ENCODE measurements around the gene ASTE1. TPM values are rescaled to one million over a fixed set of nuclear protein-coding genes. Genes with fewer than 3 reads are reported as not detected.
A peak's percentile ranks its signal among the peaks of the same experiment; 100 is the strongest.

Gene ASTE1
- total RNA-seq, 1 experiment from 2014 or later, result 8.1 TPM

DNA sequence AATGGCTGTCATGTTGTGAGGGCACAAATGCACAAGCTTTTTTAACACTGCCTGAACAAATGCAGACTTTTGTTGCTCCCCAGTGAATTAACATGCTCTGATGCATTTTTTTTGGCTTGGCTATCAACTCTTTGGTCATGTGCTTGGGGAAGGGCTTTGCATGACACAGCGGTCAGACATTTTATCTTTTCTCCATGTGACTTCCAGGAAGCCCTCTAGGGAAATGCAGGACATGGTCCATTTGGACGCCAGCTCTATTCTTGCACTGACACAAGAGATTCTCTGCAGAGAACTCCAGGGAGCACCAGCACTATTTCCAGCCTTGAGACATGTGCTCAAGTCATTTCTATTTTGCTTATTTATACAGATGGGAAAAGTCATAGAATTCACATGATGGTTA, 46.2 kb upstream of the ASTE1 start:
- Histone ChIP-seq H3K4me3 (ENCODE audit: low read depth, low read length, poor library complexity, severe bottlenecking) (no peak overlapping the region), H3K4me1 (ENCODE audit: insufficient read depth, low read length, poor library complexity, severe bottlenecking) (no peaks in the 10 kb centered on the region), H3K27me3 (replicated peaks; ENCODE audit: insufficient read depth, low read depth, low read length, poor library complexity) (no peaks in the 10 kb centered on the region), H3K27ac (ENCODE audit: low read depth, low read length, poor library complexity, severe bottlenecking) (no peak overlapping the region), H3K36me3 (ENCODE audit: insufficient read depth, low read length, poor library complexity, severe bottlenecking) (no peaks in the 10 kb centered on the region), H3K9me3 (ENCODE audit: low read depth, low read length, poor library complexity, severe bottlenecking) (no peaks in the 10 kb centered on the region)
- CTCF ChIA-PET, result no interaction called here
- no TSS peak for BruUV-seq (replicated peaks)
- POLR2A ChIA-PET (ENCODE audit: low non-redundant PET), result interaction anchor here (0.6 kb wide), 1 partner anchor 94 kb away, joined by 3 read pairs; no protein-coding TSS in a partner anchor
- intact Hi-C loops (cut with micrococcal nuclease; ENCODE audit: unreplicated experiment), result no loop called here
- TF ChIP-seq EZH2 (IDR thresholded peaks at IDR 0.05; ENCODE audit: borderline replicate concordance, low read depth, low read length, poor library complexity, severe bottlenecking), result no peak
- TF ChIP-seq, protein P1, sequence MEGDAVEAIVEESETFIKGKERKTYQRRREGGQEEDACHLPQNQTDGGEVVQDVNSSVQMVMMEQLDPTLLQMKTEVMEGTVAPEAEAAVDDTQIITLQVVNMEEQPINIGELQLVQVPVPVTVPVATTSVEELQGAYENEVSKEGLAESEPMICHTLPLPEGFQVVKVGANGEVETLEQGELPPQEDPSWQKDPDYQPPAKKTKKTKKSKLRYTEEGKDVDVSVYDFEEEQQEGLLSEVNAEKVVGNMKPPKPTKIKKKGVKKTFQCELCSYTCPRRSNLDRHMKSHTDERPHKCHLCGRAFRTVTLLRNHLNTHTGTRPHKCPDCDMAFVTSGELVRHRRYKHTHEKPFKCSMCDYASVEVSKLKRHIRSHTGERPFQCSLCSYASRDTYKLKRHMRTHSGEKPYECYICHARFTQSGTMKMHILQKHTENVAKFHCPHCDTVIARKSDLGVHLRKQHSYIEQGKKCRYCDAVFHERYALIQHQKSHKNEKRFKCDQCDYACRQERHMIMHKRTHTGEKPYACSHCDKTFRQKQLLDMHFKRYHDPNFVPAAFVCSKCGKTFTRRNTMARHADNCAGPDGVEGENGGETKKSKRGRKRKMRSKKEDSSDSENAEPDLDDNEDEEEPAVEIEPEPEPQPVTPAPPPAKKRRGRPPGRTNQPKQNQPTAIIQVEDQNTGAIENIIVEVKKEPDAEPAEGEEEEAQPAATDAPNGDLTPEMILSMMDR (conservative IDR thresholded peaks at IDR 0.05; ENCODE audit: low read depth, low read length), result no peak
- peak; percentile 7 for DNase-seq (ENCODE audit: low spot score)

DNA sequence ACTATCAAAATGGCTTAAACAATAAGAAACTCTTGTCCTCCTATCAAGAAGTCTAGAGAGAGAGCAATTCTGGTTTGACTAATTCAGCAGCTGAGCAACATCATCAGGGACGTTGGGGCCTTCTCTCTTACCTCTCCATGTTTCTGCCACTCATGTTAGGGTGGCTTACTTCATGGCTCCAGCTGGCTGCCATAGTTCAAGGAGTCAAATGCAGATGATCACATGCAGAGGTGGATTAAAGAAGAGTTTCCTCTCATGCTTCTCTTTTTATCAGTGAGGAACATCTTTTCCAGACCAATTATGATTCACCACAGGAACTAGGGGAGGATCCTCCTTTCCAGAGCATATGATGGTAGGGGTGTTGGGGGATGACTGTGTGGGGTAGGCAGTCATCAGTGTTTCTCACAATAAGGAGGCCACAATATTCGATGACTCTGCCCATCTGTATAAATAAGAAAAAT, 45.5 kb upstream of the ASTE1 start:
- TF ChIP-seq, protein P1 (conservative IDR thresholded peaks at IDR 0.05; ENCODE audit: low read depth, low read length), result no peak
- no peak for TF ChIP-seq EZH2 (IDR thresholded peaks at IDR 0.05; ENCODE audit: borderline replicate concordance, low read depth, low read length, poor library complexity, severe bottlenecking)
- Histone ChIP-seq H3K4me3 (ENCODE audit: low read depth, low read length, poor library complexity, severe bottlenecking) (no peak overlapping the region), H3K36me3 (ENCODE audit: insufficient read depth, low read length, poor library complexity, severe bottlenecking) (no peaks in the 10 kb centered on the region), H3K9me3 (ENCODE audit: low read depth, low read length, poor library complexity, severe bottlenecking) (no peaks in the 10 kb centered on the region), H3K27me3 (replicated peaks; ENCODE audit: insufficient read depth, low read depth, low read length, poor library complexity) (no peaks in the 10 kb centered on the region), H3K4me1 (ENCODE audit: insufficient read depth, low read length, poor library complexity, severe bottlenecking) (no peaks in the 10 kb centered on the region), H3K27ac (ENCODE audit: low read depth, low read length, poor library complexity, severe bottlenecking) (no peak overlapping the region)
- DNase-seq (ENCODE audit: low spot score), result peak; percentile 39
- intact Hi-C loops (cut with micrococcal nuclease; ENCODE audit: unreplicated experiment), result no loop called here
- ChIA-PET CTCF (no interaction called here), POLR2A (ENCODE audit: low non-redundant PET) (interaction anchor here (0.6 kb wide), 2 partner anchors 94 to 324 kb away, joined by 3 read pairs; no protein-coding TSS in a partner anchor)
- BruUV-seq (replicated peaks), result no TSS peak

DNA sequence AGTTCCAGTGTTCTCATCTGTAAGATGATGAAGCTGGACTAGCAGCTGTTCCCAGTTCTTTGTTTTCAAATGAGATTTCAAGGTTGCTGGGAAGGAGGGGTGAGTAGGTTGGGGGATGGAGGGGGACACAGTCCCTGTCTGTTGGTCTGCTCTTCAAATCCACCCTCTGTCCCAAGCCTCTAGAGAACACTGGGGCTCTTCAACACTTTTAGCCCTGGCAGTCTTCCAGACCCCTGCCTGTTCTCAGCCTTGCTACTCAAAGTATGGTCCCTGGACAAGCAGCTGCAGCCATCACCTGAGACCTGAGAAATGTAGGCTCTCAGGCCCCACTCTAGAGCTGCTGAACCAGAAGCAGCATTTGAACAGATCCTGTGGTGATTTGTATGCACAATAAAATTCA, 41.4 kb upstream of the ASTE1 start:
- H3K27ac ChIP-seq (ENCODE audit: low read depth, low read length, poor library complexity, severe bottlenecking), result no peak overlapping the region
- TF ChIP-seq, protein P1 (conservative IDR thresholded peaks at IDR 0.05; ENCODE audit: low read depth, low read length), result no peak
- no peak for TF ChIP-seq EZH2 (IDR thresholded peaks at IDR 0.05; ENCODE audit: borderline replicate concordance, low read depth, low read length, poor library complexity, severe bottlenecking)
- intact Hi-C loops (cut with micrococcal nuclease; ENCODE audit: unreplicated experiment), result no loop called here
- no peaks in the 10 kb centered on the region for H3K27me3 ChIP-seq (replicated peaks; ENCODE audit: insufficient read depth, low read depth, low read length, poor library complexity)
- H3K4me3 ChIP-seq (ENCODE audit: low read depth, low read length, poor library complexity, severe bottlenecking), result no peak overlapping the region
- POLR2A ChIA-PET (ENCODE audit: low non-redundant PET), result no interaction called here
- DNase-seq (ENCODE audit: low spot score), result no peak
- no peaks in the 10 kb centered on the region for H3K9me3 ChIP-seq (ENCODE audit: low read depth, low read length, poor library complexity, severe bottlenecking)
- no peaks in the 10 kb centered on the region for H3K36me3 ChIP-seq (ENCODE audit: insufficient read depth, low read length, poor library complexity, severe bottlenecking)
- no peaks in the 10 kb centered on the region for H3K4me1 ChIP-seq (ENCODE audit: insufficient read depth, low read length, poor library complexity, severe bottlenecking)
- BruUV-seq (replicated peaks), result no TSS peak
- CTCF ChIA-PET, result no interaction called here
